VCaP (cell line): ENCODE data around the gene PTPRN2.
"Not testable (repeated sequence)": the region's sequence is repeated elsewhere in the genome, so short reads cannot be mapped to it uniquely, and the experiment has no call there.

Experiments used
- H3K27ac ChIP-seq: fragments of 450-650 bp; 2 replicates; pipeline ENCODE4 v1.5.1; 2017
- CTCF ChIP-seq: fragments of 450-650 bp; conservative IDR thresholded peaks from 2 replicates; pipeline ENCODE4 v1.5.1; 2017; ENCODE audit warnings: mild to moderate bottlenecking, moderate library complexity

Gene PTPRN2

GRCh38 chr7:157566631-157567006, 1021.0 kb downstream of the PTPRN2 start:
- H3K27ac ChIP-seq, result no peak overlapping the region
- TF ChIP-seq CTCF, result no peak

GRCh38 chr7:157565981-157566630, 1021.5 kb downstream of the PTPRN2 start:
- no peak for TF ChIP-seq CTCF
- H3K27ac ChIP-seq, result no peak overlapping the region

GRCh38 chr7:157565201-157565626, 1022.4 kb downstream of the PTPRN2 start:
- H3K27ac ChIP-seq, result no peak overlapping the region
- TF ChIP-seq CTCF, result no peak

- no peak overlapping the region for H3K27ac ChIP-seq
- TF ChIP-seq CTCF, result no peak
Measured at GRCh38 chr7:157564517-157565177, 1023.0 kb downstream of the PTPRN2 start.

- H3K27ac ChIP-seq, result not testable (repeated sequence)
Measured at GRCh38 chr7:157563467-157564135, 1024.0 kb downstream of the PTPRN2 start.

- H3K27ac ChIP-seq, result not testable (repeated sequence)
Measured at GRCh38 chr7:157562522-157563398, 1024.9 kb downstream of the PTPRN2 start.

GRCh38 chr7:157561816-157562410, 1025.7 kb downstream of the PTPRN2 start:
- H3K27ac ChIP-seq, result no peak overlapping the region

More at GRCh38 chr7:157561816-157562410, 1025.7 kb downstream of the PTPRN2 start:
- TF ChIP-seq CTCF, result no peak
